ENCODE data around the gene POU2AF2.
"Not testable (repeated sequence)": the region's sequence is repeated elsewhere in the genome, so short reads cannot be mapped to it uniquely, and the experiment has no call there.

Gene POU2AF2, protein sequence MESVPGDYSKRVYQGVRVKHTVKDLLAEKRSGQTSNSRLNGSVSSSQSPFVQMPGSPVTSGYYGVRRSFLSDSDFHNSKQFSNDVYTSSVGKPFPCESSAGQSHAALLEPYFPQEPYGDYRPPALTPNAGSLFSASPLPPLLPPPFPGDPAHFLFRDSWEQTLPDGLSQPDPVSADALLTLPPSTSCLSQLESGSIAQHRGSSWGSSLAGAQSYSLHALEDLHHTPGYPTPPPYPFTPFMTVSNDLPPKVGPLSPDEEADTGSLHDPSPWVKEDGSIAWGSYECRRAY

DNA sequence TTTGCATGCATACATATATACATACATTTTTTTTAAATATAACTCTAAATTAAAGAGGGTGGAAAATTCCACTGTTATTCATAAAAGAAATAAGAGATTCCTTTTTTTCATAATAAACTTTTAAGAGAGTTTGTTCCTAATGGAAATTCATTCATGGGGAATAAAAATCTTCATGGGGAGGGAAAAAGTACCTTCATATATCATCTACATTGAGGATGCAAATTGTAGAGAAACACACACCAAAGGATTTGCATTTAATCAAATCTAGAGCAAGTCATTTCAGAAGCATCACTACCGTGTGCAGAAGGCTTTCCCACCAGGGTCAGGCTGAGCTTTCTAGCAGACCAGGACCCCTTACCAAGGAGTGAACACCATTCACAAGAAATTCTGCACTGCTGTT, at the start of gene POU2AF2:
POU2AF2 (plus strand) TSS at position 301 of the 400 bp plus-strand sequence. CDS start 129 bp downstream, outside the sequence.
- DNase-seq = no peak

DNA sequence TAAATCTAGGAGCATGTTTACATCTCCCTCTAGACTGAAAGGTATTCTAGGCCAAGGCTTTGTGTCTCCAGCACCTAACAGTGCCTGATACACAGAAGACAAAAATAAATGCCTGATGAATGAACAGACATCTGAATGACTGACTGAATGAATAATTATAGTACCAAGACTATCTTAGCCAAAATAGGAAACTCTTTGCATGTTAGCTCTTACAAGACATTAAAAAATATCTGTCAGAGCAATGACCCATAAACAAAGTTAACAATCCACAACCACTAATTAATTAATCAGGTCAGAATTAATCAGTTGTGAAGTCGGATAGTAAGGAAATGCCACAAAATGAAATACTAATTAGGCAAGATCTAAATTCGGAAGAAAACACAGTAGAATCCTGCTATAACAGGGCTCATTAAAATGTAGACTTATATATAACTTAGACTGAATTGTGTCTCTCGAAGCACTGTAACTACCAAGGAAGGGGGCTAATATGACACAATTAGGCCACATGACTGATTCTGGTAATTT, 45.5 kb upstream of the POU2AF2 start:
- DNase-seq = no peak

- DNase-seq = no peak
These were observed 41.3 kb upstream of the POU2AF2 start for GRCh38 chr11:111204211-111204610.

GRCh38 chr11:111205632-111206385, 39.7 kb upstream of the POU2AF2 start:
- no peak for DNase-seq

DNA sequence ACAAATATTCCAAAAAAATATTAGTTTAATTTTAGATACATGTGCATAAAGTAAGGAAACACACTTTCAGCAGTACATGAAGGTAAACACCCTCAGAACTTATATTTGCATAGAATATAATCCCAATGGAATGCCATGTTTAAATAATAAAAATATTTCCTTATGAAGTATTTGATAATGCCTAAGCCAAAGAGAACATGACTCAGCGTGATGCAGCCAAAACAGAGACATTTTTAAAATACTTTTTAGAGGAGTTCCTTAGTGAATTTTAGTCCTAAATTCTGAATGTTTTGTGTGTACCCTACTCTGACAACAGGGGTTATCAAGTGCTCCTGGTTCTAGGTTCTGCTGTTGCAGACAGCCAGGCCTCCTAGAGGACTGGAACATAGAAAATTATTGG, 39.1 kb upstream of the POU2AF2 start:
- DNase-seq = no peak

DNA sequence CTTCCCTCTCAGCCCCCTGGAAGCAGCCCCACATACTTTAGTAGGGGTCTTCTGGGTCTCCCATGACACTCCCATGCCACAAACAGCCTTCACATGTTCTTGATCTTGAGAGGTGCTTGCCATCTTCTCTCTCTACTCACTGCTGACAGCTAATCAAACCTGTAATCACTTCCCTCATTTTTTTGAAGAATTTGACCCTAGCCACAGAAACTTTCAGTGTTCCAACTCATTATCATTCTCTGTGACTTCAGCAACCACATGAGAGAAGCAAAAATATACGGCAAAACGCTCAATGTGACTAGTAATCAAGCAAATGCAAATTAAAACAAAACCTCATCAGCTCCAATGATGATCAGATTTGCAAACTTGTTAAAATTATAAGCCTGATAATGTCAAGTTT, 38.3 kb upstream of the POU2AF2 start:
- DNase-seq = no peak

DNA sequence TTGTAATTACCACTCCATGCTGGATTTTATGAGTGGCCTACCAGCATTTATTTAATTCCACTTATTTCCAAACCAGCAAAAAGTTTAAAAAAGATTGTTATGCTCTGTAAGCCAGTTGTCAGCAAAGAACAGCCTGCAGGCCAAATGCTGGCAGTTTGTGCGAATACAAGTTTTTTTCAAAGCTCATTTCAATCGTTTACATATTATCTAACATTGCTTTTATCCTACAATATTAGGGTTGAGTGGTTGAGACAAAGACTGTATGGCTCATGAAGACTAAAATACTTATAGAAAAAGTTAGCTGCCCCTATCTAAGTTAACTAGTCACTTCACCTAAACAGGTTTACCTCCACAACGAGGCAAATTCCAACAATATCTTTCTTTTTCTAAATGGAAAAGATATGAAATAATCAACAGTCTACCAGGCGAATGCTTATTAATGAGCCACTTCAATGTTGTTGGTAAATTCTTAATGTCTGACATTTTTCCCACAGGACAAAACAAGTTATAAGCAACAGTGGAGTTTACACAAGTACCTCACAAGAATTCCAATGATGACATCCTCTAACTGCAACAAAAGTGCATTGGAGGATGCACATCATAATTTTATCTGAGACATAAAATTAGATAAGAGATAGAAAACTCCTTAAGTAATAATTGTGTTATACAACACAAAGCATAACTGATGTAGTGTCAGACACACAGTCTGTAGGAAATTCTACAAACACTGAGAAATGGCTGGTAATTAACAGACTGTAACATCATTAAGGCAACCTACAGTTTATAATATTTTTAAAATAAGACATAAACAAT, 35.8 kb upstream of the POU2AF2 start:
- DNase-seq = no peak

- no peak for DNase-seq
These were observed 32.3 kb upstream of the POU2AF2 start for GRCh38 chr11:111213256-111213655.

DNA sequence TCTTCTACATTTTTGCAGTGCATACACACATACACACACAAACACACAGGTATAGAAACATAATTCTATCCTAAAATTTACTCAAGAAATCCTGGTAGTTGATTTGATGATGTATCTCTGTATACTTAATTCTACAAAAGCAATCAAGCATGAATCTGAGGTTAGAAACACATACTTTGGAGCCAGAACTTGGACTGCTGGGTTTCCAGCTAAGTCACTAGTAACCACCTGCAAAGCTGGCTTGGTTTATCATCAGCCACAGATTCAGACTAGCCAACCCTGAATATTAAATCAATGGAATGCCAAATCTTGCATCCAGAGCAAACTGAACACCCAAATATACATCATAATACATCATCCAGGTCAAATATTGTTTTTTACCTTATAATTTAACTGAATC, 24.8 kb upstream of the POU2AF2 start:
- DNase-seq = no peak

DNA sequence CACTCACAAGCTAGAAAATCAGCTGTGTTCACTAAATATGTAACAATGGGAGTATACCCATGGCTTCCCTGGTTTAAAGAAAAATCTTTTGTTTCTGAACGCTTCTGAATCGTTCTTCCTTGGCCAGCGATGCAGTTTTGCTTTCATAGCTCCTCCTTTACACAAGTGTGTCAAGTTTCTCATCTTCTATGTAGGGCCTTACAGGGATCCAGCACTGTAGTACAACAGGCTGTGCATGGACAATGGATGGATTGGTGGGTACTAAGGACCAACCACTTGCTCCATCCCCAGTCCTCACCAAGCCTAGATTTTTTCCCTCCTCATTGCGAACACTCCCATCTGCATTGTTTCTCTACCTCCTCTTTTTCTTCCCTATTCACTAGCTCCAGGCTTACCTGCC, 24.3 kb upstream of the POU2AF2 start:
- no peak for DNase-seq

DNA sequence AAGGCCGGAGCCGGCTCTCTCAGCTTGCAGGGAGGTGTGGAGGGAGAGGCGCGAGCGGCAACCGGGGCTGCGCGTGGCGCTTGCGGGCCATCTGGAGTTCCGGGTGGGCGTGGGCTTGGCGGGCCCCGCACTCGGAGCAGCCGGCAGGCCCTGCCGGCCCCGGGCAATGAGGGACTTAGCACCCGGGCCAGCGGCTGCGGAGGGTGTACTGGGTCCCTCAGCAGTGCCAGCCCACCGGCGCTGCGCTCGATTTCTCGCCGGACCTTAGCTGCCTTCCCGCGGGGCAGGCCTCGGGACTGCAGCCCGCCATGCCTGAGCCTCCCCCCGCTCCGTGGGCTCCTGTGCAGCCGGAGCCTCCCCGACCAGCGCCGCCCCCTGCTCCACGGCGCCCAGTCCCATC, 23.6 kb upstream of the POU2AF2 start:
- DNase-seq = not testable (repeated sequence)

GRCh38 chr11:111222821-111223455, 22.6 kb upstream of the POU2AF2 start:
- not testable (repeated sequence) for DNase-seq

GRCh38 chr11:111225881-111226280, 19.6 kb upstream of the POU2AF2 start:
- DNase-seq = no peak

DNA sequence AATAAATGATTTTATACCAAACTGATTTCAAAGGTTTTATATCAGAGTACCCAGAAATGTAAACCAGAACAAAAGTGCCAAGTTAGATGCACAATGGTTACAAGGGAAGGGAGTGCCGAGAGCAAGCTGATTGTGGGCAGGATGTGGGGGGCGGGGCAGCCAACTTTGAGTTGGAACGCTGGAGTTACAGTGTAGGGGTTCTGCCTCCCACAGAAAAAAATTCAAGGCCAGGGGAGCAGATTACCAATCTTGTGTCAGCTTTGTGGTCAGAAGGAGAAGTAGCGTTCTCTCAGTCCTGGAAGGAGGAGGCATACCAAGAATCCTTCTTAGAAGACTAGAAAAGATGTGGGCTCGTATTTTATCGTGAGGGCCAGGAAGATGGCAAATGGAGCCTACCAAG, 15.9 kb upstream of the POU2AF2 start:
- no peak for DNase-seq

DNA sequence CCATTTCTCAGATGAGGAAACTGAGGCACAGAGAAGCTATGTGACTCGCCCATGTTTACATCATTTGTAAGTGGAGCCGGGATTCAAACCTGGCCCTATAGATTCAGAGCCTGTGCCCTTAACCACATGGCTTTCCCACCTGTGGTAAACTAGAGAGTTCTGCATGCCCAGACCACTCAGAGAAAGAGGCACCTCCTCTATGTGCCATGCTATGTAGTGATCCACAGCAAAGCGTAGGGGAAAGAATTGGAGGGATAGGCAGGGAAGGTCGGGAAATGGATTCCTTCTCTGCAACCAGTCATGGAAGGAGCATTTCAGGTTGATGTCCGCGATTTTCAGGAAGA, 15.4 kb upstream of the POU2AF2 start:
- DNase-seq = no peak

GRCh38 chr11:111231836-111232235, 13.7 kb upstream of the POU2AF2 start:
- DNase-seq = no peak

- no peak for DNase-seq
These were observed 9.1 kb upstream of the POU2AF2 start for GRCh38 chr11:111236383-111236782.

DNA sequence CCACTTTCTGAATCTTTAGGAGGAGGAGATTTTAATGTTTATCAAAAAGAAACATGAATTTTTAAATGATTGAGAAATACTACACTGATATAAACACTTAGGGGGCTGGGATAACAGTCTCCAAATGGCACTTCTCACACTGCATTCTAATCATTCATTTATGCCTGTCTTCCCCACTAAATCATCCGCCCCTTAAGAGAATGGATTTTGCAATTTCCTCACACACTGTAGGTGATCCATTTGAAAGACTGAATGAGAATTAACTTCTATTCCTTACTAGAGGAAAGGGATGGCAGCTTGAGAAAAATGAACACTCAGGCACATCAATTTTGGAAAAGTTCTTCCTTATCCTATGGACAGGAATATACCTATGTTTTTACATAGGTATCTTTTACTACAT, 7.6 kb upstream of the POU2AF2 start:
- DNase-seq = no peak

- DNase-seq = no peak
These were observed 1.4 kb downstream of the POU2AF2 start for GRCh38 chr11:111246956-111247355.

- DNase-seq = no peak
These were observed 5.4 kb downstream of the POU2AF2 start for GRCh38 chr11:111250936-111251335.

- DNase-seq = no peak
These were observed 7.6 kb downstream of the POU2AF2 start for GRCh38 chr11:111253131-111253530.

DNA sequence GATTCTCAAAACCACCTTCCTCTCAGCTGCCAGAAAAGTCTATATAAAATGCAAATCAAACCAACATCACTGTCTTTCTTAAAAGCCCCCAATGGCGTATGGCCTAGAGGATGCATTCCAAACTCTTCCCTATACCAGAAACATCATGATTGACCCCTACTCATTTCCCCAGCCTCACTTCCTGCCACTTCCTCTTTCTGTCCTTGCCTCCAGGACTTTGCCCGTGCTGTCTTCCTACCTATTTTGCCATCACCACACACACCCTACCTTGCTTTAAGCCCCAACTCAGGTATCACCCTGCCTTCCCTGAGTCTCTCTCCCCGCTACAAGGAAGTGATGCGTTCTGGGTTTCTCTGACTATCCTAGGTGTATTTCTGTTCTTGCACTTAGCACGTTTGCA, 8.1 kb downstream of the POU2AF2 start:
- no peak for DNase-seq

DNA sequence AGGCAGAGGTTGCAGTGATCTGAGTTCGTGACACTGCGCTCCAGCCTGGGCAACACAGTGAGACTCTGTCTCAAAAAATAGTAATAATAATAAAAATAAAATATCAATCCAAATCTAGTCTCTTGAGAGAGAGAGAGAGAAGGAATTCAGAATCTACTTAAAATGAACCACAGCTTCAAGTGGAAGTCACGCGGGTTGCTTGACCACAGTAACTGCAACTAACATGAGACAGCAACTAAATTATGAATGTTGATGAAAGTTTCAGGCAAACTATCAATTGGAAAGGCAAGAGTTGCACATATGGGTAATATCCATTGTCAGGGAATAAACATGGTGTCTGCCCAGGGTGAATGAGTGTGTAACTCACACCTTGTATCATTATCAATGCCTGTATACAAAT, 12.5 kb downstream of the POU2AF2 start:
- DNase-seq = no peak

All from activated CD8-positive, alpha-beta memory T cell treated with anti-CD3 and anti-CD28 coated beads, Interleukin-2, amount 50 U/mL, for 48 hours (primary cell).